Keratinocyte (primary cell): ENCODE data around the gene PRKD3. TPM values are rescaled to one million over a fixed set of nuclear protein-coding genes. Genes with fewer than 3 reads are reported as not detected.

Experiments used
- DNase-seq: peaks from one replicate; pipeline ENCODE4 v3.0.0-alpha.2; 2011; ENCODE audit warnings: low read depth, missing footprints, low spot score
- FAIRE-seq: peaks from 2 replicates; lab custom pipeline; 2011; peaks lifted over from hg19 to GRCh38; lab: Jason Lieb, UNC
- H2AFZ ChIP-seq: 2 replicates; pipeline ENCODE4 v1.6.0; 2012; ENCODE audit warnings: low read length, control low read depth, inconsistent platforms; ENCODE audit not compliant: control insufficient read depth
- H3K27ac ChIP-seq: 2 replicates; pipeline ENCODE4 v1.5.1; 2011; ENCODE audit warnings: low read length; ENCODE audit not compliant: control insufficient read depth, insufficient read depth
- H3K27me3 ChIP-seq: 3 replicates; pipeline ENCODE4 v1.6.0; 2011; ENCODE audit warnings: low read length; ENCODE audit not compliant: control insufficient read depth, insufficient read depth; ENCODE audit errors: extremely low read depth
- H3K36me3 ChIP-seq, 2 experiments: 2 replicates in 1 of 2; 3 replicates in 1 of 2; pipeline ENCODE4 v1.5.1; 2011; ENCODE audit warnings: low read length in 2 of 2, mild to moderate bottlenecking in 1 of 2; ENCODE audit not compliant: control insufficient read depth in 2 of 2, insufficient read depth in 2 of 2; ENCODE audit errors: extremely low read depth in 1 of 2
- H3K4me1 ChIP-seq: 3 replicates; pipeline ENCODE4 v1.5.1; 2011; ENCODE audit warnings: low read length; ENCODE audit not compliant: control insufficient read depth, insufficient read depth; ENCODE audit errors: extremely low read depth
- H3K4me2 ChIP-seq: 3 replicates; pipeline ENCODE4 v1.6.0; 2011; ENCODE audit warnings: low read depth, low read length; ENCODE audit not compliant: control insufficient read depth, insufficient read depth; ENCODE audit errors: extremely low read depth
- H3K4me3 ChIP-seq, 3 experiments: fragments of 200-600 bp in 1 of 3; sonication (generic) in 1 of 3; 2 replicates in 2 of 3; 3 replicates in 1 of 3; pipeline ENCODE4 v1.5.1; 2011 to 2016; ENCODE audit warnings: low read length in 3 of 3, mild to moderate bottlenecking in 3 of 3, control low read depth in 2 of 3, inconsistent platforms in 1 of 3, low read depth in 1 of 3, mixed read lengths in 1 of 3, mixed run types in 1 of 3, moderate library complexity in 1 of 3; ENCODE audit not compliant: control insufficient read depth in 2 of 3, insufficient read depth in 2 of 3; ENCODE audit errors: extremely low read depth in 1 of 3
- H3K79me2 ChIP-seq: 2 replicates; pipeline ENCODE4 v1.6.0; 2012; ENCODE audit warnings: low read length; ENCODE audit not compliant: control insufficient read depth, insufficient read depth
- H3K9ac ChIP-seq: 3 replicates; pipeline ENCODE4 v1.6.0; 2011; ENCODE audit warnings: low read length; ENCODE audit not compliant: control insufficient read depth, insufficient read depth; ENCODE audit errors: extremely low read depth
- H3K9me1 ChIP-seq: 3 replicates; pipeline ENCODE4 v1.6.0; 2011; ENCODE audit warnings: low read length; ENCODE audit not compliant: control insufficient read depth, insufficient read depth; ENCODE audit errors: extremely low read depth
- H3K9me3 ChIP-seq: 2 replicates; pipeline ENCODE4 v1.5.1; 2012; ENCODE audit warnings: low read depth, low read length; ENCODE audit not compliant: control insufficient read depth
- H4K20me1 ChIP-seq: 3 replicates; pipeline ENCODE4 v1.6.0; 2011; ENCODE audit warnings: low read length; ENCODE audit not compliant: control insufficient read depth, insufficient read depth; ENCODE audit errors: extremely low read depth
- EZH2 ChIP-seq: IDR thresholded peaks from one replicate; pipeline ENCODE4 v1.6.1; 2012; ENCODE audit warnings: inconsistent platforms, mild to moderate bottlenecking, low read length, moderate library complexity
- dilution Hi-C: fragments of 300-500 bp; cut with MboI; formaldehyde crosslinking; loops from one replicate; pipeline ENCODE4 v1.7.0; 2020; ENCODE audit warnings: low sequenced_read_pairs; ENCODE audit not compliant: extremely low pct_ligation_motif_present
- polyA minus RNA-seq, 3 experiments: library from RNA; depleted of rRNA, polyadenylated mRNA; stranded (reverse); fragments of >200 nt; gene quantifications; 1 replicate in 1 of 3; 2 replicates in 1 of 3; 3 replicates in 1 of 3; pipeline ENCODE4 v1.2.3, GENCODE V29; 2011
- polyA plus RNA-seq, 5 experiments: library from polyadenylated mRNA; depleted of rRNA in 3 of 5; stranded (reverse) in 3 of 5; stranded (forward) in 1 of 5; unstranded in 1 of 5; fragments of >200 nt; gene quantifications; 1 replicate in 1 of 5; 2 replicates in 3 of 5; 3 replicates in 1 of 5; pipeline versions ENCODE4 v1.2.1 to v1.2.3, GENCODE V29; 2011 to 2012; ENCODE audit warnings: missing spikeins in 2 of 5, low read depth in 1 of 5, low replicate concordance in 1 of 5
- TF ChIP-seq, protein P1 (sequence below), 3 experiments: IDR thresholded peaks in 1 of 3; conservative IDR thresholded peaks in 1 of 3; optimal IDR thresholded peaks in 1 of 3; 2 replicates in 2 of 3; 3 replicates in 1 of 3; pipeline versions ENCODE3 to v1.5.1; 2011; ENCODE audit warnings: low read length in 3 of 3, mild to moderate bottlenecking in 3 of 3, moderate library complexity in 2 of 3, control low read depth in 1 of 3, inconsistent platforms in 1 of 3; ENCODE audit not compliant: insufficient read depth in 2 of 3; ENCODE audit errors: extremely low read depth in 1 of 3

The PRKD3 gene
- polyA plus RNA-seq: 17.6 to 25.4 TPM (median 19.9 TPM) in 3 replicates
- 6.0 TPM for polyA plus RNA-seq (2011; ENCODE audit: low read depth)
- polyA plus RNA-seq (2011; cell fraction: cytosol; rRNA removed): 12.5 and 21.0 TPM in 2 replicates
- polyA plus RNA-seq (2011; cell fraction: nucleus; rRNA removed): 21.9 and 22.6 TPM in 2 replicates
- 8.5 and 15.4 TPM in 2 replicates for polyA plus RNA-seq (2012; ENCODE audit: low replicate concordance)
- 11.3 to 40.5 TPM (median 27.2 TPM) in 3 replicates for polyA minus RNA-seq
- polyA minus RNA-seq (2011; cell fraction: cytosol; rRNA and poly(A)+ RNA removed): 15.7 TPM
- 23.0 and 37.9 TPM in 2 replicates for polyA minus RNA-seq (2011; cell fraction: nucleus; rRNA and poly(A)+ RNA removed)

- Histone ChIP-seq H3K9me1 (no peaks in the 10 kb centered on the region), H3K79me2 (peaks cover 40% of the 10 kb centered on the region), H3K4me2 (peak within 1 kb of the TSS; percentile 89), H2AFZ (peak within 1 kb of the TSS; percentile 100), H3K9me3 (no peaks in the 10 kb centered on the region), H3K36me3 (no peaks in the 10 kb centered on the region), H3K4me1 (peaks cover 22% of the 10 kb centered on the region), H3K4me3 (peak within 1 kb of the TSS; percentile 72 to 89 (median 85)), H3K27ac (peak within 1 kb of the TSS; percentile 83), H3K27me3 (no peaks in the 10 kb centered on the region), H3K9ac (peak within 1 kb of the TSS; percentile 87), H4K20me1 (no peaks in the 10 kb centered on the region)
- FAIRE-seq (no peak), DNase-seq (no peak)
- dilution Hi-C loops: no loop called here
- no peak for TF ChIP-seq EZH2
- TF ChIP-seq, protein P1, sequence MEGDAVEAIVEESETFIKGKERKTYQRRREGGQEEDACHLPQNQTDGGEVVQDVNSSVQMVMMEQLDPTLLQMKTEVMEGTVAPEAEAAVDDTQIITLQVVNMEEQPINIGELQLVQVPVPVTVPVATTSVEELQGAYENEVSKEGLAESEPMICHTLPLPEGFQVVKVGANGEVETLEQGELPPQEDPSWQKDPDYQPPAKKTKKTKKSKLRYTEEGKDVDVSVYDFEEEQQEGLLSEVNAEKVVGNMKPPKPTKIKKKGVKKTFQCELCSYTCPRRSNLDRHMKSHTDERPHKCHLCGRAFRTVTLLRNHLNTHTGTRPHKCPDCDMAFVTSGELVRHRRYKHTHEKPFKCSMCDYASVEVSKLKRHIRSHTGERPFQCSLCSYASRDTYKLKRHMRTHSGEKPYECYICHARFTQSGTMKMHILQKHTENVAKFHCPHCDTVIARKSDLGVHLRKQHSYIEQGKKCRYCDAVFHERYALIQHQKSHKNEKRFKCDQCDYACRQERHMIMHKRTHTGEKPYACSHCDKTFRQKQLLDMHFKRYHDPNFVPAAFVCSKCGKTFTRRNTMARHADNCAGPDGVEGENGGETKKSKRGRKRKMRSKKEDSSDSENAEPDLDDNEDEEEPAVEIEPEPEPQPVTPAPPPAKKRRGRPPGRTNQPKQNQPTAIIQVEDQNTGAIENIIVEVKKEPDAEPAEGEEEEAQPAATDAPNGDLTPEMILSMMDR (optimal IDR thresholded peaks at IDR 0.05 in 1 of 3, IDR thresholded peaks at IDR 0.05 in 1 of 3, conservative IDR thresholded peaks at IDR 0.05 in 1 of 3; ENCODE audit: extremely low read depth in 1 of 3, insufficient read depth in 2 of 3, low read length in 3 of 3): no peak
These were observed at the start of gene PRKD3 for GRCh38 chr2:37324786-37325624. PRKD3 (minus strand) TSS chr2:37324833; CDS start chr2:37316524, 8,309 bp downstream.

GRCh38 chr2:37372000-37372399 is 47.4 kb upstream of the PRKD3 start:
- dilution Hi-C loops: no loop called here
- H3K9me1 ChIP-seq: no peaks in the 10 kb centered on the region
- no peak overlapping the region for H2AFZ ChIP-seq
- H3K9me3 ChIP-seq: no peaks in the 10 kb centered on the region
- peaks cover 8% of the 10 kb centered on the region for H3K4me1 ChIP-seq
- no peaks in the 10 kb centered on the region for H4K20me1 ChIP-seq
- FAIRE-seq (no peak), DNase-seq (no peak)
- H3K79me2 ChIP-seq: no peaks in the 10 kb centered on the region
- H3K9ac ChIP-seq: no peak overlapping the region
- no peaks in the 10 kb centered on the region for H3K36me3 ChIP-seq
- no peak overlapping the region for H3K4me2 ChIP-seq
- no peaks in the 10 kb centered on the region for H3K27me3 ChIP-seq
- H3K4me3 ChIP-seq: no peak overlapping the region
- TF ChIP-seq, protein P1 (optimal IDR thresholded peaks at IDR 0.05 in 1 of 3, IDR thresholded peaks at IDR 0.05 in 1 of 3, conservative IDR thresholded peaks at IDR 0.05 in 1 of 3; ENCODE audit: extremely low read depth in 1 of 3, insufficient read depth in 2 of 3, low read length in 3 of 3): no peak
- TF ChIP-seq EZH2: no peak
- H3K27ac ChIP-seq: no peak overlapping the region
